Liver (tissue), 9 donors: ENCODE measurements around the gene ABTB2. TPM values are rescaled to one million over a fixed set of nuclear protein-coding genes. Genes with fewer than 3 reads are reported as not detected.

ENCODE experiments used
- DNase-seq: peaks from one replicate; pipeline ENCODE4 v3.0.0-alpha.2; 2017; ENCODE audit warnings: low spot score
- H3K27ac ChIP-seq, 2 donors: one replicate each; pipeline ENCODE4 v1.7.0; 2013; ENCODE audit warnings: inconsistent platforms in 2 of 2, low read length in 2 of 2, control low read depth in 1 of 2, low read depth in 1 of 2, mild to moderate bottlenecking in 1 of 2
- H3K27me3 ChIP-seq, 4 donors: one replicate each; pipeline versions ENCODE4 v1.6.1 to v1.7.0; 2013; ENCODE audit warnings: low read length in 3 of 4, inconsistent platforms in 1 of 4, mild to moderate bottlenecking in 1 of 4, moderate library complexity in 1 of 4; ENCODE audit not compliant: control insufficient read depth in 4 of 4, insufficient read depth in 4 of 4
- H3K36me3 ChIP-seq, 4 donors: one replicate each; pipeline versions ENCODE4 v1.6.1 to v1.7.0; 2013; ENCODE audit warnings: low read length in 3 of 4, mild to moderate bottlenecking in 3 of 4, low read depth in 1 of 4, moderate library complexity in 1 of 4; ENCODE audit not compliant: control insufficient read depth in 4 of 4, insufficient read depth in 3 of 4
- H3K4me1 ChIP-seq, 4 donors: one replicate each; pipeline versions ENCODE4 v1.6.1 to v1.7.0; 2013; ENCODE audit warnings: low read length in 3 of 4, mild to moderate bottlenecking in 3 of 4, moderate library complexity in 1 of 4; ENCODE audit not compliant: control insufficient read depth in 4 of 4, insufficient read depth in 4 of 4
- H3K4me3 ChIP-seq, 3 donors: one replicate each; pipeline versions ENCODE4 v1.6.1 to v1.7.0; 2013; ENCODE audit warnings: low read length in 3 of 3, control low read depth in 1 of 3, low read depth in 1 of 3, mild to moderate bottlenecking in 1 of 3
- H3K9ac ChIP-seq, 2 donors: one replicate each; pipeline ENCODE4 v1.7.0; 2013; ENCODE audit warnings: low read length in 2 of 2, mild to moderate bottlenecking in 2 of 2, moderate library complexity in 2 of 2, control low read depth in 1 of 2, low read depth in 1 of 2
- H3K9me3 ChIP-seq, 4 donors: one replicate each; pipeline versions ENCODE4 v1.6.1 to v1.7.0; 2013; ENCODE audit warnings: low read length in 3 of 4; ENCODE audit not compliant: control insufficient read depth in 4 of 4
- ATF3 ChIP-seq: IDR thresholded peaks from 2 replicates; pipeline ENCODE4 v1.6.1; 2016; ENCODE audit warnings: antibody characterized with exemption
- EGR1 ChIP-seq, 2 donors: IDR thresholded peaks; 2 replicates each; pipeline ENCODE4 v1.6.1; 2016 to 2018; ENCODE audit warnings: antibody characterized with exemption in 2 of 2, low read depth in 2 of 2
- FOXA1 ChIP-seq: IDR thresholded peaks from 2 replicates; pipeline ENCODE4 v1.6.1; 2016; ENCODE audit warnings: antibody characterized with exemption
- GABPA ChIP-seq, 2 donors: IDR thresholded peaks in 1 of 2; conservative IDR thresholded peaks in 1 of 2; 2 replicates each; pipeline ENCODE4 v1.6.1; 2016; ENCODE audit warnings: antibody characterized with exemption in 2 of 2, mild to moderate bottlenecking in 1 of 2, moderate library complexity in 1 of 2
- HNF4A ChIP-seq, 2 donors: conservative IDR thresholded peaks; 2 replicates each; pipeline ENCODE4 v1.6.1; 2016; ENCODE audit warnings: antibody characterized with exemption in 2 of 2, mild to moderate bottlenecking in 2 of 2
- HNF4G ChIP-seq: IDR thresholded peaks from 2 replicates; pipeline ENCODE4 v1.6.1; 2016; ENCODE audit warnings: antibody characterized with exemption
- JUND ChIP-seq, 2 donors: IDR thresholded peaks; 2 replicates each; pipeline ENCODE4 v1.6.1; 2016; ENCODE audit warnings: antibody characterized with exemption in 2 of 2
- MAX ChIP-seq: IDR thresholded peaks from 2 replicates; pipeline ENCODE4 v1.6.1; 2016; ENCODE audit warnings: antibody characterized with exemption
- NR2F2 ChIP-seq: IDR thresholded peaks from 2 replicates; pipeline ENCODE4 v1.6.1; 2016; ENCODE audit warnings: antibody characterized with exemption
- RAD21 ChIP-seq, 2 donors: IDR thresholded peaks; 2 replicates each; pipeline ENCODE4 v1.6.1; 2016; ENCODE audit warnings: antibody characterized with exemption in 2 of 2, mild to moderate bottlenecking in 2 of 2
- REST ChIP-seq: IDR thresholded peaks from 2 replicates; pipeline ENCODE4 v1.6.1; 2016; ENCODE audit warnings: antibody characterized with exemption, mild to moderate bottlenecking
- RXRA ChIP-seq, 2 donors: IDR thresholded peaks; 2 replicates each; pipeline ENCODE4 v1.6.1; 2017 to 2018; ENCODE audit warnings: antibody characterized with exemption in 2 of 2, mild to moderate bottlenecking in 1 of 2
- SP1 ChIP-seq: IDR thresholded peaks from 2 replicates; pipeline ENCODE4 v1.6.1; 2018; ENCODE audit warnings: antibody characterized with exemption, mild to moderate bottlenecking
- TAF1 ChIP-seq: conservative IDR thresholded peaks from 2 replicates; pipeline ENCODE4 v1.6.1; 2016; ENCODE audit warnings: antibody characterized with exemption, mild to moderate bottlenecking
- YY1 ChIP-seq: IDR thresholded peaks from 2 replicates; pipeline ENCODE4 v1.6.1; 2016; ENCODE audit warnings: antibody characterized with exemption, mild to moderate bottlenecking
- ZBTB33 ChIP-seq: IDR thresholded peaks from 2 replicates; pipeline ENCODE4 v1.6.1; 2016; ENCODE audit warnings: antibody characterized with exemption
- WGBS: extraction: QIAGEN DNeasy Blood & Tissue Kit; methylation state at CpG from one replicate; pipeline ENCODE4 v1.1.7; 2013; 5-methylcytosine and 5-hydroxymethylcytosine counted together
- polyA plus RNA-seq, 2 donors: library from polyadenylated mRNA; stranded (reverse) in 1 of 2; unstranded in 1 of 2; fragments of 200-250 nt in 1 of 2; fragments of >200 nt in 1 of 2; fragmentation: Nextera tagmentation in 1 of 2; extraction: Ambion mirVana in 1 of 2; gene quantifications; one replicate each; pipeline versions ENCODE4 v1.2.1 to v1.2.3, GENCODE V29; 2013 to 2015
- total RNA-seq, 2 donors: library from RNA; depleted of rRNA; stranded (reverse); fragments of >200 nt; gene quantifications; one replicate each; pipeline ENCODE4 v1.2.3, GENCODE V29; 2014
- donor health status: healthy.
- donor health status: healthy.
- donor health status: healthy.
- donor health status: healthy.
- donor health status: healthy.

ABTB2 gene
- total and polyA plus RNA-seq, 4 donors = 2.4 to 8.9 (median 6.1) TPM

GRCh38 chr11:34168642-34169420 lies 189.0 kb downstream of the ABTB2 start:
- 85% methylated on average over 18 of the region's 18 CpGs for WGBS
- Histone ChIP-seq H3K27ac (no peak overlapping the region), H3K4me3 (no peak overlapping the region), H3K27me3 (no peaks in the 10 kb centered on the region), H3K36me3 (peaks cover 0 to 56% (median 20%) of the 10 kb centered on the region in 4 donors), H3K9ac (no peak overlapping the region), H3K4me1 (peaks cover 0 to 2% (median 0%) of the 10 kb centered on the region in 4 donors), H3K9me3 (no peaks in the 10 kb centered on the region)
- DNase-seq = no peak
- TF ChIP-seq HNF4G (no peak), GABPA (IDR thresholded peaks at IDR 0.05 in 1 of 2, conservative IDR thresholded peaks at IDR 0.05 in 1 of 2) (no peak), NR2F2 (no peak), YY1 (no peak), REST (no peak), RAD21 (IDR thresholded peaks at IDR 0.05) (no peak)

- Histone ChIP-seq H3K9me3 (no peaks in the 10 kb centered on the region), H3K36me3 (peaks cover 0 to 63% (median 21%) of the 10 kb centered on the region in 4 donors), H3K27ac (no peak overlapping the region), H3K4me3 (no peak overlapping the region), H3K4me1 (no peaks in the 10 kb centered on the region), H3K27me3 (no peaks in the 10 kb centered on the region), H3K9ac (no peak overlapping the region)
- no peak for DNase-seq
- no peak for TF ChIP-seq ZBTB33
- no peak for TF ChIP-seq EGR1 (IDR thresholded peaks at IDR 0.05; ENCODE audit: low read depth in 2 of 2)
- TF ChIP-seq REST = no peak
- TF ChIP-seq JUND (IDR thresholded peaks at IDR 0.05) = no peak
- TF ChIP-seq SP1 = no peak
- no peak for TF ChIP-seq ATF3
- TF ChIP-seq TAF1 = no peak
- TF ChIP-seq RXRA (IDR thresholded peaks at IDR 0.05) = no peak
- no peak for TF ChIP-seq HNF4G
- TF ChIP-seq RAD21 (IDR thresholded peaks at IDR 0.05) = no peak
- no peak for TF ChIP-seq MAX
- no peak for TF ChIP-seq FOXA1
- no peak for TF ChIP-seq GABPA (IDR thresholded peaks at IDR 0.05 in 1 of 2, conservative IDR thresholded peaks at IDR 0.05 in 1 of 2)
- TF ChIP-seq NR2F2 = no peak
- no peak for TF ChIP-seq HNF4A (conservative IDR thresholded peaks at IDR 0.05)
- TF ChIP-seq YY1 = no peak
- 83% methylated on average over 9 of the region's 9 CpGs for WGBS
Measured at GRCh38 chr11:34167961-34168360, 189.8 kb downstream of the ABTB2 start.
